Posterior cingulate gyrus (tissue), 11 donors: Measurements from ENCODE around the gene ZNF777.
A peak's percentile ranks its signal among the peaks of the same experiment; 100 is the strongest.
"Not testable (repeated sequence)": the region's sequence is repeated elsewhere in the genome, so short reads cannot be mapped to it uniquely, and the experiment has no call there.

Experiments
- DNase-seq, 10 donors: peaks; one replicate each; pipeline versions ENCODE4 v3.0.0 to v3.0.0-alpha.2; 2020 to 2021; ENCODE audit warnings: mixed read lengths in 3 of 10
- intact Hi-C: fragments of 100-400 bp; cut with DNase I; formaldehyde crosslinking; loops from one replicate; pipeline ENCODE4 v1.15.1; 2023

ZNF777 gene

DNA sequence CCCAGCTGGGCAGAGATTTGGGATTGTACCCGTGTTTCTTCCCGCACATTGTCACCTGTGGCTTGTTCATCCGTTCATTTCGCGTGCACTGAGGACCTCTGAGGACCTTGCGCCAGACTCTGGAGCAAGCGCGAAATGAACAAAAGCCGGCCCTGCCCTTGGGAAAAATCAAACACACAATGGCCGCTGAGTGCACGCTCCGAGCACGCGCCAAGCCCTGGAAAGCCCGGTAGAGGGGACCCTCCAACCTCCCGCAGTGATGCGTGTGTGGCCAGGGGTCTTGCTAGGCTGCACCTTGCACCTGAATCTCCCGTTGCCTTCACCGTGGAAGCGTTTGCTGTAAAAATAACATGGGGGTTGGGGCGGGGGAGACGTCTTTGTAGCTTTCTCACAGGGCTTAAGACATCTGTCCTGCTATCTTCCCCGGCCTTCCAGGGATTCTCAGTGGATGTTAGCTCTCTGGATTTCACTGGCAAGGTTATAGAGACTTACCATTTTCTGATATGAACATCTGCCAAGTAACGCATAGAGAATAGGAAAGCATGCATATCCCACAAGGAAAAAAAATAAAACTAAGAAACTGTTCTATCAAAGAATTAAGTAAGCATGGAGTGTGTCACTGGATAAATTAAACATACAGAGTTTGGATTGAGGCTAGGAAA lies 37.3 kb downstream of the ZNF777 start:
- DNase-seq: no peak
- intact Hi-C loops: loop anchor here (5.0 to 10.0 kb wide), 2 partner anchors 74 to 201 kb away; partner anchors contain the start of gene ZNF746

DNA sequence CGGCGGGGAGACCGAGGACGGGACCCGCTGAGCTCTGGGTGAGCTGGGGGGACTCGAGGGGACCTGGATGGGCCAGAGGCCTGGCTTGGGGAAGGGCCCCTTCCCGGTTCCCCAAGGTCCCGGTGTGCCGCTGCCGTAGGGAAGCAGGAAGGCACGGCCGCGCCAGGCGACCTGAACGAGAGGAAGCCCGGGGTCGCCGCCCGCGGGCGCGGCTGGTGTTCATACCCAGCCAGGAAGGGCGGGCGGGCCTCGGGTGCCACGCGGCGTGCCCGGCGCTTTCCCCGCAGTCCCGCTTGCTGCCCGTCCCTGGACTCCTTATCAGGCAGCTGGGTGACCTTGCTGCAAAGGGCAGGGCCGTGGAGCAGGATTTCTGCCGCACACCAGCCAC lies 38.0 kb downstream of the ZNF777 start:
- DNase-seq: peak in 1 of 10 donors; percentile 85
- intact Hi-C loops: loop anchor here (5.0 to 10.0 kb wide), 2 partner anchors 74 to 202 kb away; partner anchors contain the start of gene ZNF746

DNA sequence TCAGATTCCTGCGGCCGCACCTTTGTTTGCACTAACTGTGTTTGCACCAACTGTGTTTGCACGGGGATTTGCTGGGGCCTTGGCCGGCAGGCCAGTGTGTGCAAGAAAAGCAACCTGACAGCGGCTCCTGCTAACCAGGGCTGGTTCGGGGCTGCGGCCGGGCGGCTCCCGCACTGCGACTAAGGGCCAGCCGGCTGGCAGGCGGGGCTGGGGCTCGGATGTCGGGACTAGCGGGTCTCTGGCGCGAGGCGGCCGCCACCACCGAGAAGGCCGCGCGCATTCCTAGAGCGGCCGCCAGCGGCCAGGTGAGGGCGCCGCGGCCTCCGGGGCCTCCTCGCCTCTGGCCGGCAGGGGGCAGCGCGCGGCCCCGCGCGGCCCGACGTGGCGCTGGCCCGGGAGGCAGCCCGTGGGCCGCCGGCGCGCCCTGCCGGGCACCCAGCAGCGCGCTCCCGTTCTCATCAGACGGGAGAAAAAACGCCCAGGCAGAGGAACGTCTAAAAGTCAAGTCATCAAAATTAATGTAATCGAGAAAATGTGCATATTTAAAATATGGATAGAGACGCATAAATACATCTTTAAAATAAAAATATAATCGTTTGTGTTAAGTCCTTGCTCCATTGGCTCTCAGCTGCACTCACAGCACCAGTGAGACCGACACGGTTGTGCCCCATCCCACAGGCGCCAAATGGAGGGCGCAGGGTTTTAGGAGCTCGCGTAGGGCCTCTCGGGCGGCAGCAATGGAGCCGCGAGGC lies 38.5 kb downstream of the ZNF777 start:
- DNase-seq: peak in 3 of 10 donors; percentile 61 to 91 (median 79)
- intact Hi-C loops: loop anchor here (5.0 to 10.0 kb wide), 2 partner anchors 75 to 202 kb away; partner anchors contain the start of gene ZNF746

DNA sequence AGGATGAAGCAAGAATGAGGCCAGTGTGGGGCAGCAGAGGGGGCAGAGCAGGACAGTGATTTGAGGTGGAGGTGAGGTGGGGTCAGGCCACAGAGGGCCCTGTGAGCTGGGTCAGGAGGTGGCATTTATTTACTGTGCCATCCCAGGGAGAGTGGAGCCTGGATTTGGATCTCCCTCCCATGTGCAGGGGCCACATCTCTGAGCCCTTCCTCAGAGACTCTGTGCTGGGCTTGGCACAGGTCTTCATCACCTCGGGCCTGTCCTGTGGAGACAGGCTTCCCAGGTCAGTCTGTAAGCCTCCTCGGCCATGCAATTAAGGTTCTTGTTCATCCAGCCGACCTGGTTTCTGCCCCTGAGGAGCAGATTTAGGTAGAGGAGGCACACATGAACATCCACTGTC lies 40.9 kb downstream of the ZNF777 start:
- intact Hi-C loops: loop anchor here (5.0 to 10.0 kb wide), 2 partner anchors 77 to 205 kb away; partner anchors contain the start of gene ZNF746
- no peak for DNase-seq

DNA sequence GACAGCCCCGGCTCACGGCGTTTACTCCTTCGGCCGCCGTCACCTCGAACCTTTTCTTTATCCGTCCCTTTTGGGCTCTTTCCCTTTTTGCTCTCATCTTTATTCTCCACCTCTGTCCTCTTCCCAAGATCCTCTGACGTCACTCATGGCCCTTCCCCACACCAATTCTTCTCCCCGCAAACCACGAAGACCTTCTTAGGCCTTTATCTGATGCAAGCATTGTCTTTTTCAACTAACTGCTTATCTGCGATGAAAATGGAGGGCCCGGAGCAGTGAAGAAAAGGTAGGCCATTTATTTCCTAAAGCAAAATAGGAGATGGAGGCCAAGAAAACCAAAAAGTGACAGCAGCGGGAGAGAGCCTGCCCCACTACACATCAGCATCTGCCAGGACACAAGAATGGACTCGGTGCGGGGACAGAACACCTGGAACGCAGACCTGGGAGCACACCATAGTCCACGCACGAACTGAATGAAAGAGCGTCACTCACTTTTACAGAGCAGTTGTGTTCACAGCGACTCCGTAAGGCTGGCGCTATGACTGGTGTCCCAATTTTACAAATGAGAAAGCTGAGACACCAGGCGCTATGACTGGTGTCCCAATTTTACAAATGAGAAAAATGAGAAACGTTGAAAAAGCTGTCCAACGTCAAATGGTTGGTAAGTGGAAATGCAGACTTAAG lies 45.3 kb downstream of the ZNF777 start:
- peak in 1 of 10 donors; percentile 73 for DNase-seq
- intact Hi-C loops: no loop called here

DNA sequence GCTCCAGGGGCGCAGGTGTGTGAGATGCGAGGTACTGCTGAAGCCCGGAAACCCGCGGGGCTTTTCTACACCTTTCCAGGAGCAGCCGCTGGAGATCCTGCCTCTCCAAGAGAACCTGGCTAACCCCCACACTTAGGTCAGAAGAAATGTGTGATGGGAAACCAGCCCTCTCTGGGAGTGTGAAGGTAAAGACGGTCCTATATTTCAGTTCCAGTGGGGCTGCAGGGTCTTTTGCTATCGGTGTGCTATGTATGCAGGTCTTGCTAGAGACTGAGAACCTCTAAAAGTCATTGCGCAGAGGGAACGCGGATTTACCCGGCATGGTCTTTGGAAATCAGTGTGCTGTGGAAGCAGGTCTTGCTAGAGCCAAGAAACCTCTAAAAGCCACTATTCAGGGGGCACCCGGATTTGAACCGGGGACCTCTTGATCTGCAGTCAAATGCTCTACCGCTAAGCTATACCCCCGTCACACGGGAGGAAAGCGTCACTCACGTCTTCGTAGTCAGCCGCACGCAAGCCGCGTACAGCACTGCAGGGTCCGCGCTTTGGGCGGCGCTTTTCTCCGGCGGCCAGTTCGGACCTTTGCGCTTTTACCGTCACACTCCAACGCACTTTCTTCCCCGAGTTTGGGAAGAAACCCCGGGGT lies 46.0 kb downstream of the ZNF777 start:
- DNase-seq: peak; percentile 55 to 97 (median 63)

DNA sequence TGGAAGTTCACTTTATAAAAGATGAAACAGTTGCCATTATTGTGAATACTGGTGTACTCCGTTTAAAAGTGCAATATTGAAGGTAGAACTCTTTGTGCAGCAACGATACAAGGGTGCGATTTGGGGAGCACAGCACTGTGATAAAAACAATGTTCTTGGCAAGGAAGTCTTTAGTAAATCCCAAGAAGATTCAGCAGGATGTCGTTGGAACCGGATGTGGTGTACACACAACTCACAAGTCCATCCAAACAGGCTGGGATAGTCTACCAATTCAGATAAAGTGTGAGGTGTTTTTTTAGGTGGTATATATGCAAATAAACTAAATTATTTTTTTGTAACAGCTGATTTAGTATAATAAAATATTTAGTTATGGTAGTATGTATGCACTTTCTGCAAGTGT lies 46.7 kb downstream of the ZNF777 start:
- intact Hi-C loops: no loop called here
- no peak for DNase-seq

More for the DNA sequence above, 46.0 kb downstream of the ZNF777 start:
- intact Hi-C loops: no loop called here

DNA sequence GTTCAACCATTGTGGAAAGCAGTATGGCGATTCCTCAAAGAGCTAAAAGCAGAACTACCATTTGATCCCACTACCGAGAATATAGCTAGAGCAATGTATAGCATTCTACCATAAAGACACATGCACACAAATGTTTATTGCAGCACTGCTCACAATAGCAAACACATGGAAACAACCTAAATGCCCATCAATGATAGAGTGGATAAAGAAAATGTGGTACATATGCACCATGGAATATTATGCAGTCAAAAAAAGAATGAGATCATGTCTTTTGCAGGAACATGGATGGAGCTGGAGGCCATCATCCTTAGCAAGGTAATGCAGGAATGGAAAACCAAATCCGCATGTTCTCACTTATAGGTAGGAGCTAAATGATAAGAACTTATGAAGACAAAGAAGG lies 47.8 kb downstream of the ZNF777 start:
- intact Hi-C loops, DNase-seq: not testable (repeated sequence)

DNA sequence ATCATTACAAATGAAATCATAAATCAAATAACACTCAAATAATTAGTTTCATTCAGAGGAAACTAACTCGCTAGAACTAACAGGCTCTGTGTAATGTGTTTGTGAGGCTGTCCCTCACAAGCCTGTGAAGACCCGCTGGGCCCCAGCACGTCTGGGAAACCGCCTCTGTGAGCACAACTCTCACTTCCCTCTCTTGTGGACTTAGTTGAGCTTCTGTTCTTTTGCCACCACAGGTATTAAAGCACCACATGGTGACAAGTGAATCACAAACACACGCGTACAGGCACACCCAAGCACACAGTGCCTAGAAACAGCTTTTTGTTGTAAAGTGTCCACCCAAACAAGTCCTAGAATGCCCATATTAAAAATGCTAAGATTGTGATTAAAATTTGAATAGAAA lies 51.0 kb downstream of the ZNF777 start:
- no peak for DNase-seq
- intact Hi-C loops: no loop called here

DNA sequence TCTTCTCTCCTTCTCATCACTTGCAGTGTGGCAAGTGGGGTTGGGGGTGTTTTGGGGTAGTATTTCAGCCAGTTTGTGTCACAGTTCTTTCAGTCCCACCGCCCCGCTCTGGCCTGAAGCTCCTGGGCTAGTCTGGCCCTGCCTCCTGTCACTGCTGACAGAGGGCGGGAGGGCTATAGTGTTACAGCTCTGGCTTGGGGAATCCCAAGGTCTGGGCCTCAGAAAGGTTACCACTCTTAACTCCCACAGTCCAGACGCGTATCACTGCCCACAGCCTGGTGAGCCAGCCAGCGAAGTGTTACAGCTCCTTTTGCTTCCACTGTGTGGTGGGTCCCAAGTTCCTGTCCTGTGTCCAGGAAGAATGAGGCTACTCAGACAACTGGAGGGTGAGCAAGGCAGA lies 56.0 kb downstream of the ZNF777 start:
- DNase-seq: no peak
- intact Hi-C loops: no loop called here

DNA sequence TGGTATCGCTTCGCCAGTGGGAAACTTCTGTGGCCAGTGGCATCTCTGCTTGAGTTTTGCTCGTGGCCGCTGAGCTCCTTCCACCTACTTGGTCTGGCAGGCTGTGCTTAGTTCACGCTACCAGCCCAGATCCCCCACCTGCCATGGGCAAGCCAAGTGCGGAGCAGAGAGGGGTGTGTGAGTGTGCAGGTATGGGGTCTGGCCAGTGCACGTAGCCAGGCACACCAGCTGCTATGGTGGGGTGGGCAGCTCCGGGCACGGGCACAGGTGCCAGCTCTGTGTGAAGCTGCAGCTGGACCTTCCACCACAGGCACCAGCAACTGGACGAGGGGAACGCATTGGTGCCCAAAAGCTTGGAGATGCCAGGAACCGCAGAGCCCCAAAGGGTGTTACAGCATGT lies 56.5 kb downstream of the ZNF777 start:
- DNase-seq: no peak
- intact Hi-C loops: no loop called here

DNA sequence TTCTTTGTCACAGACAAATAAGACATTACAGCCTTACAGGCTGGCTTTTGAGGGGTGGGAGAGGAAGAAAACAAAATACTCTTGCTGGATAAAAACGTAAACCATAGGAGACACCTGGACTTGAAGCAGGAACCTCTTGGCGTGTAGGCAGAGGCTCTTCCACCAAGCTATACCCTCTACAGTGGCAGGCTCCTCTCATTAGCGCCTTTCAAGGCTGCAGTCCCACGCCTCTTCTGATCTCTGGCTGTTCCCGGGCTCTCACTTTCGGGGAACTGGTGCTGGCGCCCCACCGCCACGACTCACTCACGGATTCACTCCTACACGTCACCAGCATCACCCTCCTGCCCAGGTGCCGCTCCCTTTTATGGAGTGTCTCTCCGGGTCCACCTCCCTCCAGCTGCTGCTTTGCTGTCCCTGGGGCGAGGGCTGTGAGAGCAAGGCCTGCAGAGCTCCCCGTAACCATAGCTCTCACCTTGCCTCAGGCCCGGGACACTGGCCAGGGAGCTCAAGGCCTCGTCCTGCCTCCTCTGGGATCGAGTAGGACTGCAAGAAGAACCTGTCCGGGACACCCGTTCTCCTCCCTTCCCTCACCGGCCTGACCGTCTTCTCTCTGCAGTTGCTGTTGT lies 62.6 kb downstream of the ZNF777 start:
- no peak for DNase-seq
- intact Hi-C loops: no loop called here

DNA sequence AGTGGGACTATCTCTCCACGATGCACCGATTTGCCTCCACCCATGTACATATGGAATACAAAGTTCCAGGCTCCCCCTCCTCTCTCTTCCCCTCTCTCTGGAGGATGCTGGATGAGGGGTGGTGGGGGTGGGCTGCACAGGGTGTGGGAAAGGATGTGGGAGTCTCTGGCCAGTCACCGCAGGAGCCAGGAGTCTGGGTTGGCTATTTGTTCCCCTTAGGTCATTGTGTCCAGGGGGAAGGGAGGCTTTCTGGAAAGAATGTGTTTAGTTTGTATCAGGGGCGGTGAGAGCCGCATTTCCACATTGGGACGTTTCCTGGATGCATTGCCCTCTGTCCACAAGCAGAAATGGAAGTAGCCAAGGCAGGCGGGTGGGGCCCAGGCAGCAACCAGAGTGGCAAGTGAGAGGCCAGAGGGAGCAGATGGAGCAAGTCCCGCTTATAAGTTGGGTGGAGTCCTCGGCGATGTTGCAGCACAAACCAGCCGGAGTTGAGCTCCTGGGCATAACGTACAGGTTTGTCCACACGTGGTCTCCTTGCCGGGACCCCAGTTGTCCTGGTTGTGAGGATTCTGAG lies 63.3 kb downstream of the ZNF777 start:
- no peak for DNase-seq
- intact Hi-C loops: no loop called here

DNA sequence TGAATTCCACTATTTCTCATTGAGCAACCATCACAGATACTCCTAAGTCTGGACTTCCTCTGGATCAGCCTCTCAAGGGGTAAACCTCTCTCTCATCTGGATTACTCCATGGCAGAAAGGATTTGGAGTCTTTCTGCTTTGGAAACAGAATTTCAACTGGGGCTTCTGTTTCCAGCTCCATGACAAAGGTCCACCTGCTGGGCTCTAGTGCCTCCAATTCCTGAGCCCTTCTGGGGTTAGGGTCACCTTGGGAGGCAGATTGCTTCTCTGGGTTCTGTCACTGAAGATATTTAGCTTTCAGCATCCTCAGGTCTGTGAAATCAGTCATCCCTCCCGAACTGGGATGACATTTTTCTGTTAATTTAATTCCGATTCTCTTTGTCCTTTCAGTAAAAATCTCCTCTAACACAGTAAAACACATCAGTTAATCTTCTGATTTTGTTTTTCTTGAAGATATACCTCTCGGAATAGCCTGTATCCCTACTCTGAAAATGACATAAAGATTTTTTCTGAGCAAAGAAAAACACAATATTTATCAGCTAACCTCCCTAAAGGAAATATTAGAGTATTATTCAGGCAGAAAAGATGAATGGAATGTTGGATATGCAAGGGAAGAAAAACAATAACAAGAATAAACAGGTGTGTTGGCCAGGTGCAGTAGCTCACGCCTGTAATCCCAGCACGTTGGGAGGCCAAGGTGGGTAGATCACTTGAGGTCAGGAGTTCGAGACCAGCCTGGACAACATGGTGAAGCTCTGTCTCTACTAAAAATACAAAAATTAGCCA lies 72.1 kb downstream of the ZNF777 start:
- DNase-seq, intact Hi-C loops: not testable (repeated sequence)

DNA sequence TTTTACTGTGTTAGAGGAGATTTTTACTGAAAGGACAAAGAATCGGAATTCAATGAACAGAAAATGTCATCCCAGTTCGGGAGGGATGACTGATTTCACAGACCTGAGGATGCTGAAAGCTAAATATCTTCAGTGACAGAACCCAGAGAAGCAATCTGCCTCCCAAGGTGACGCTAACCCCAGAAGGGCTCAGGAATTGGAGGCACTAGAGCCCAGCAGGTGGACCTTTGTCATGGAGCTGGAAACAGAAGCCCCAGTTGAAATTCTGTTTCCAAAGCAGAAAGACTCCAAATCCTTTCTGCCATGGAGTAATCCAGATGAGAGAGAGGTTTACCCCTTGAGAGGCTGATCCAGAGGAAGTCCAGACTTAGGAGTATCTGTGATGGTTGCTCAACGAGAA lies 74.3 kb downstream of the ZNF777 start:
- DNase-seq, intact Hi-C loops: not testable (repeated sequence)

DNA sequence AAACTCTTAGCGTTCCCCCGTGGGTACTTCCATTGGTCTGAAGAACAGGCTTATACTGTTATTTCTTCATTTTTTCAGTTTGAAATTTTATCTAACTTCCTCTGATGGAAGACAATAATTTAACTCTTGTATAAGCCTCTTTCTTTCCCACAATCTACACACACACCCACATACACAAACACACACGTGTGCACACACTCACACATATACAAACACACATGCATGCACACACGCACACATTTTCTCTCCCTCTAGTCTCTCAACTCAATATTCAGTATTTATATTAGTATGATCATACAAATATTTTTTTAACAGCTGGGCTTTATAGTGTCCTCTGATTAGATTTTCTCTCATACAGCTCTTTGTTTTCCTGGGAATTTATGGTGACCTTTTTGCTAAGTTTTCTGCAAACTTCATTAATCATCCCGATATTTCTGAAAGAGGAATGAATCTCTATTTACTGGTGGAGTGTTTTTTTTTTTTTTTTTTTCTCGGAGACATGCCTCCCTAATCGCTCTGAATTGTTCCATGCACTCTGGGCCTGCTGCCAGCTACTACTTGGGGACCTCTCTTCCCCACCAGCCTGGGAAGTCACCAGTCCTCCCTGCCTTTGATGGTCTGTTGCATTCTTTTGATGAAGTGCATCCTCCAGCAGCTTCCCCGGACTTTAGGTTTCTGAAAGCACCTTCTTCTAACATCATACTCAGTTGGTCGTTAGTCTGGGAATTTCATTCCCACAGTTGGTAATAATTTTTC lies 75.5 kb downstream of the ZNF777 start:
- intact Hi-C loops: no loop called here
- DNase-seq: no peak
